ENCODE data around the gene SPIRE1.

DNA sequence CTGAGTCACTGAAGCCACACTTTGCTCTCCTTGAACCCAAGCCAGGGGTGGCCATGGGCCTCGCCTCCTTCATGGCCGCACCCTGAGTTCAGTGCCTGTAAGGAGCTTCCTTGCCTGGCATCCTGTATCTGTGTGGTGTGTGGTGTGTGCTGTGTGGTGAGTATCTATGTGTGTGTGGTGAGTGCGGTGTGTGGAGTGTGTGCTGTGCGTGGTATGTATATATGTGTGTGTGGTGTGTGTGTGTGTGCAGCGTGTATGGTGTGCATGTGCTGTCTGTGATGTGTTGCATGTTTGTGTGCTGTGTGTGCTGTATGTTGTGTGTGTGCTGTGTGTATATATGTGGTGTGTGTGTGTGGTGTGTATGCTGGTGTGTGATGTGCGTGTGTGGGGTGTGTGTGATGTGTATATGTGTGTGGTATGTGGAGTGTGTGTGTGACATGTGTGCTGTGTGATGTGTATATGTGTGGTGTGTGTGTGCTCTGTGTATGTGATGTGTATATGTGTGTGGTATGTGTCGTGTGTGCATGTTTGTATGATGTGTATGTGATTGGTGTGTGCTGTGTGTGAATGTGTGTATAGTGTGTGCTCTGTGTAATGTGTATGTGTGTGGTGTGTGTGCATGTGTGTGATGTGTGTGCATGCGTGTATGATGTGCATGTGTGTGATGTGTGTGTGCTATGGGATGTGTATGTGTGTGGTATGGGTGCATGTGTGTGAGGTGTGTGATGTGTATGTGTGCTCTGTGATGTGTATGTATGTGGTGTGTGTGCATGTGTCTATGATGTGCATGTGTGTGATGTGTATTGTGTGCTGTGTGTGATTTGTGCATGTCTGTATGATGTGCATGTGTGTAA lies 227.5 kb downstream of the SPIRE1 start:
- no peak for TF ChIP-seq CTCF (IDR thresholded peaks at IDR 0.05)
- no peak for TF ChIP-seq POLR2AphosphoS5 (IDR thresholded peaks at IDR 0.05)
